Fibroblast of the conjunctiva (primary cell): ENCODE data around the gene ZCCHC7.

Source experiments
- DNase-seq: peaks from one replicate; pipeline ENCODE4 v3.0.0-alpha.2; 2010; ENCODE audit warnings: low read depth

The ZCCHC7 gene

GRCh38 chr9:37407468-37407867 is 287.1 kb downstream of the ZCCHC7 start:
- DNase-seq = no peak
